Fibroblast of skin of scalp (primary cell): ENCODE data around the gene HUWE1. TPM values are rescaled to one million over a fixed set of nuclear protein-coding genes. Genes with fewer than 3 reads are reported as not detected.
"Not testable (repeated sequence)": the region's sequence is repeated elsewhere in the genome, so short reads cannot be mapped to it uniquely, and the experiment has no call there.

Source experiments
- DNase-seq: peaks from one replicate; pipeline ENCODE4 v3.0.0-alpha.2; 2013
- polyA plus RNA-seq, 2 experiments: library from polyadenylated mRNA; unstranded; fragments of 120-200 nt; gene quantifications; one replicate each; pipeline ENCODE4 v1.2.1, GENCODE V29; 2013; ENCODE audit not compliant: insufficient read length in 2 of 2

Gene HUWE1
- polyA plus RNA-seq (2013, experiment 1 of 2; ENCODE audit: insufficient read length): 95.6 TPM
- 97.5 TPM for polyA plus RNA-seq (2013, experiment 2 of 2; ENCODE audit: insufficient read length)

DNA sequence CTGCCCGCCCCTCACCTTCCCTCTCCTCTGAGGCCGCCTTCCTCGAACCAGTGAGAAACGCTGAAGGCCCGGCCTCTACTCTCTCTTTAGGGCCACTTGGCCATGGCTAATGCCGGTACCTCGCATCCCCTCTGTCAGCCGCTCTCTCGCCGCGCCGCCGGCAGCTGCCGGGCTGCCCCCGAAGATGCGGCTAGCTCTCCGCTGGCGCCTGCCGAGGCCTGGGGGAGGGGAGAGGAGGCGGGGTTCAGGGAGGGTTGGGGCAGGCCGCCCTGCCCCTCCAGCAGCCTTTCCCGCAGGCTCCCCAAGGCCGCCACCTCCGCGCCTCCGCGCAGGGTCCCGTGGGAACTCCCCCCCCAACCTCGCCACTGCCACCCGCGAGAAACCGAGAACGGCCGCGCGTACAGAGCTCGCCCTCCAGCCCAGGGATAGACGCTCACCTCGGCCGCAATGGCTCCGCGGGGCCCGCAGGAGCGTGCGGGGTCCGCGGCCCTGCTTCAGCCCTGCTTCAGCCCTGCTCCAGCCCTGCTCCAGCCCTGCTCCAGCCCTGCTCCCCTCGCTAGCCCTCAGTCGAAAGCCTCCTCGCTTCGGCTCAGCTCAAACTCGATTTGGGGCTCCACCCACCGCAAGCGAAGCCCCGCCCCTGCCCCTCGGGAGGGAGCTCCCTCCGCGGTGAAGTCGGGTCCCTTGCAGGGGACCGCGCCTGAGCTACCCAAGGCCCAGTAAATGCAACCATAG, at the start of gene HUWE1:
HUWE1 (minus strand) TSS at position 569 of the 735 bp plus-strand sequence. CDS start 32,612 bp downstream, outside the sequence.
- DNase-seq: peak; percentile 76

- no peak for DNase-seq
These were observed 46.3 kb upstream of the HUWE1 start for GRCh38 chrX:53732797-53733196.

DNA sequence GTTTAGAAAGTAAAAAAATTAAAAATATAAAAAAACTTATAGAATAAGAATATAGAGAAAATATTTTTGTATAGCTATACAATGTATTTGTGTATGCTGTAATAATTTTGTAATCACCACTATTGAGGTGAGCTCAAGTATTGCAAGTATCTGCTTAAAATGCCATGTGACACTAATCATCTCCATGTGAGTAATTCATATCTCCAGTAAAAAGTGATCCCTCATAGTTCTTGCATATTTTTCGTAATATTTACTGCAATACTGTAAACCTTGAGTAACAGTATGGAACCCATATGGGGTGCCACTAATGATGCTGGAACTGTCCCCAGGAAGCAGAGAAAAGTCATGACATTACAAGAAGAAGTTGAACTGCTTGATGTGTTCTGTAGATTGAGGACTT, 43.2 kb upstream of the HUWE1 start:
- peak; percentile 47 for DNase-seq

DNA sequence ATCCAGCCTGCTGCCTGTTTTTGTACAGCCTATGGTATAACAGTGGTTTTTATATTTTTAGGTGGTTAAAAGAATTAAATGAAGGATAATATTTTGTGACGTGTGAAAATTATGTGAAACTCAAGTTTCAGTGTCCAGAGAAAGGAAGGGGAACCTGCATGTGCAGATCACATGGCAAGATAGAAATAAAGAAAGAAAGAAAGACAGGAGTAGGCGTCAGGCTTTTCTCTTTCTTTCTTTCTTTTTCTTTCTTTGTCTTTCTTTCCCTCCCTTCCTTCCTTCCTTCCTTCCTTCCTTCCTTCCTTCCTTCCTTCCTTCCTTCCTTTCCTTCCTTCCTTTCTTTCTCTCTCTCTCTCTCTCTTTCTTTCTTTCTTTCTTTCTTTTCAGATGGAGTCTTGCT, 42.0 kb upstream of the HUWE1 start:
- DNase-seq: no peak

GRCh38 chrX:53724872-53725271, 38.4 kb upstream of the HUWE1 start:
- DNase-seq: no peak

GRCh38 chrX:53723381-53723780, 36.9 kb upstream of the HUWE1 start:
- no peak for DNase-seq

- not testable (repeated sequence) for DNase-seq
These were observed 35.1 kb upstream of the HUWE1 start for GRCh38 chrX:53721610-53722009.

GRCh38 chrX:53719666-53720065, 33.1 kb upstream of the HUWE1 start:
- not testable (repeated sequence) for DNase-seq

- no peak for DNase-seq
These were observed 31.6 kb upstream of the HUWE1 start for GRCh38 chrX:53718073-53718472.

- no peak for DNase-seq
These were observed 30.7 kb upstream of the HUWE1 start for GRCh38 chrX:53717205-53717604.

- DNase-seq: peak; percentile 24
These were observed 30.0 kb upstream of the HUWE1 start for GRCh38 chrX:53716328-53717088.

GRCh38 chrX:53715346-53715924, 28.9 kb upstream of the HUWE1 start:
- DNase-seq: no peak

GRCh38 chrX:53714580-53715345, 28.2 kb upstream of the HUWE1 start:
- DNase-seq: peak; percentile 7

- DNase-seq: no peak
These were observed 27.6 kb upstream of the HUWE1 start for GRCh38 chrX:53713987-53714579.

DNA sequence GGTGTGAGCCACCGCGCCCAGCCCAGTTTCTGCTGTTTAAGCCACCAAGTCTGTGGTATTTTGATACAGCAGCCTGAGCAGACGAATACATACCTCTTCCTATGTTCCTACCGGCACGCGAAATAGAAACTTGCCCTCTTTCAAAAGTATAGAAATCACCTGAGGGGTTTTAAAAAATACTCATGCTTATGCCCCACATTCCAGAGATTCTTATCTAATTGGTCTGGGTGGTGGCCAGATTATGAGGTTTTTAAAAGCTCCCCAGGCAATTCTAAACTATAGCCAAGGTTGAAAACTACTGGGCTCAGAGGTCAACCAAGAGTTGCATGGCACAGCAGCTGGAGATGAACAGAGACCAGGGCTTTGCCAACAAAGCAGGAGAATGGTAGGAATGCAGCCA, 24.9 kb upstream of the HUWE1 start:
- DNase-seq: no peak

GRCh38 chrX:53704854-53705253, 18.3 kb upstream of the HUWE1 start:
- DNase-seq: no peak

GRCh38 chrX:53704294-53704693, 17.8 kb upstream of the HUWE1 start:
- DNase-seq: no peak

GRCh38 chrX:53695946-53696549, 9.5 kb upstream of the HUWE1 start:
- no peak for DNase-seq

DNA sequence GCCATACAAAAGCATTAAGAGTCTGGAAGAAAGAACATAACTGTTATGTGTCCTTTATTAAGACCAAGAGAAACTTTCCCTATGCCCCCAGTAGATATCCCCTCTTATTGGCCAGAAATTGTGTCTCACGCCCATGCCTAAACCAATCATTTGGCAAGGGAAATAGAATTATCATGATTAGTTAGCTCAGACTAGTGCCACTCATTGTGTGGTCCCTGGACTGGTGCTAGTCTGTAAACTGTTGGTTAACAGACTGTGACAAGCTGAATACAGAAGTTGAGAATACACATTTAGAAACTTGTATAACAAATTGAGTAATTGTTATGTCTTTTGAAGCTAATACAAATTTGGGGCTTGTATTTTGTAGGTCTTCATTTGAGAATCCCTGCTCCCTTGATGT, 8.1 kb upstream of the HUWE1 start:
- no peak for DNase-seq

- DNase-seq: no peak
These were observed 1.8 kb upstream of the HUWE1 start for GRCh38 chrX:53688300-53688699.

DNA sequence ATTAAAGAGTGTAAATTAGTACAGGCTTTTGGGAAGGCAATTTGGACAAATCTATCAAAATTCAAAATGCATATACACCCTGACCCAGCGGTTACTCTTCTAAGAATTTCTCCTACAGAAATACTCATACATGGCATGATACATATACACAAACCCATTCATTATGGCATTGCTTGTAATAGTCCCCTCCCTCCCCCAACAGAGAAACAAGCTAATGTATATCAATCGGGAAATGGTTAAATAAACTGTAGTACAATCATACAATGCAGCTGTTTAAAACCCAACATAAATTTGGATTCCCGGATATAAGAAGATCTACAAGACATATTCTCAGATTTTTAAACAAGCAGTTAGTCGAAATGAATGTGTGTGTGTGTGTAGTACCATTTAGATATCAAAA, 808 bp downstream of the HUWE1 start:
- no peak for DNase-seq
